PC-9 (cell line): ENCODE results near the gene RTBDN. TPM values are rescaled to one million over a fixed set of nuclear protein-coding genes. Genes with fewer than 3 reads are reported as not detected.
A peak's percentile ranks its signal among the peaks of the same experiment; 100 is the strongest.

Experiments used
- BruUV-seq: library from RNA; stranded (reverse); fragments of 400-500 nt; replicated peaks from 2 replicates; lab custom pipeline; 2021; lab: Mats Ljungman, UMichigan
- CTCF ChIA-PET: fragments of 300-600 bp; sonication (Branson Sonifier 250); formaldehyde crosslinking; loops from one replicate; lab custom pipeline; 2022; ENCODE audit warnings: antibody characterized with exemption; lab: Charles Lee
- POLR2A ChIA-PET: fragments of 300-600 bp; sonication (Branson Sonifier 250); formaldehyde crosslinking; loops from one replicate; lab custom pipeline; 2022; ENCODE audit warnings: antibody characterized with exemption; ENCODE audit not compliant: unreplicated experiment; lab: Charles Lee
- DNase-seq, 2 experiments: peaks; one replicate each; pipeline versions ENCODE4 v3.0.0 to v3.0.0-alpha.2; 2015 to 2022; ENCODE audit warnings: mixed read lengths in 1 of 2
- H2AFZ ChIP-seq: fragments of 200-600 bp; sonication (generic); 2 replicates; pipeline ENCODE4 v1.8.1; 2017; ENCODE audit warnings: antibody characterized with exemption
- H3F3A ChIP-seq: fragments of 200-600 bp; sonication (generic); 2 replicates; pipeline ENCODE4 v1.8.1; 2017; ENCODE audit warnings: antibody characterized with exemption, mild to moderate bottlenecking, low read depth; ENCODE audit not compliant: insufficient read depth
- H3K27ac ChIP-seq: fragments of 200-600 bp; sonication (generic); 2 replicates; pipeline ENCODE4 v1.6.1; 2016; ENCODE audit warnings: mixed run types
- H3K27me3 ChIP-seq: fragments of 200-600 bp; sonication (generic); 2 replicates; pipeline ENCODE4 v1.6.1; 2016; ENCODE audit warnings: low read depth, mixed run types; ENCODE audit not compliant: insufficient read depth
- H3K36me3 ChIP-seq: fragments of 200-600 bp; sonication (generic); 2 replicates; pipeline ENCODE4 v1.6.1; 2016; ENCODE audit warnings: low read depth, mixed run types
- H3K4me1 ChIP-seq: fragments of 200-600 bp; sonication (generic); replicated peaks from 2 replicates; pipeline ENCODE4 v1.6.1; 2016; ENCODE audit warnings: mixed run types; ENCODE audit not compliant: insufficient read depth
- H3K4me2 ChIP-seq: fragments of 200-600 bp; sonication (generic); 2 replicates; pipeline ENCODE4 v1.6.1; 2017; ENCODE audit warnings: mixed run types
- H3K4me3 ChIP-seq: fragments of 200-600 bp; sonication (generic); 2 replicates; pipeline ENCODE4 v1.6.1; 2016; ENCODE audit warnings: mixed run types
- H3K79me2 ChIP-seq: fragments of 200-600 bp; sonication (generic); 2 replicates; pipeline ENCODE4 v1.6.1; 2017; ENCODE audit warnings: low read depth, mixed run types
- H3K9me2 ChIP-seq: fragments of 200-600 bp; sonication (generic); 2 replicates; pipeline ENCODE4 v1.8.1; 2017; ENCODE audit warnings: mild to moderate bottlenecking; ENCODE audit not compliant: insufficient read depth
- H3K9me3 ChIP-seq: fragments of 200-600 bp; sonication (generic); 2 replicates; pipeline ENCODE4 v1.8.1; 2016; ENCODE audit warnings: low read depth; ENCODE audit not compliant: insufficient read depth
- H4K20me1 ChIP-seq: fragments of 200-600 bp; sonication (generic); 2 replicates; pipeline ENCODE4 v1.8.1; 2017; ENCODE audit not compliant: insufficient read depth
- EZH2 ChIP-seq: fragments of 200-600 bp; sonication (generic); IDR thresholded peaks from 2 replicates; pipeline ENCODE4 v1.8.0; 2017; ENCODE audit warnings: antibody characterized with exemption, low read depth
- intact Hi-C: fragments of 100-400 bp; cut with micrococcal nuclease; formaldehyde crosslinking; loops from one replicate; pipeline ENCODE4 v1.10.0; 2022; ENCODE audit not compliant: unreplicated experiment
- total RNA-seq: library from RNA; stranded (reverse); gene quantifications from 2 replicates; pipeline ENCODE4 v1.2.3, GENCODE V29; 2021
- TF ChIP-seq, protein P1 (sequence below): fragments of 200-600 bp; sonication (generic); conservative IDR thresholded peaks from 2 replicates; pipeline ENCODE4 v1.6.1; 2017; ENCODE audit warnings: mixed run types, antibody characterized with exemption, mild to moderate bottlenecking, moderate library complexity

RTBDN gene
- total RNA-seq, 1 experiment from 2014 or later = 1.0 TPM

DNA sequence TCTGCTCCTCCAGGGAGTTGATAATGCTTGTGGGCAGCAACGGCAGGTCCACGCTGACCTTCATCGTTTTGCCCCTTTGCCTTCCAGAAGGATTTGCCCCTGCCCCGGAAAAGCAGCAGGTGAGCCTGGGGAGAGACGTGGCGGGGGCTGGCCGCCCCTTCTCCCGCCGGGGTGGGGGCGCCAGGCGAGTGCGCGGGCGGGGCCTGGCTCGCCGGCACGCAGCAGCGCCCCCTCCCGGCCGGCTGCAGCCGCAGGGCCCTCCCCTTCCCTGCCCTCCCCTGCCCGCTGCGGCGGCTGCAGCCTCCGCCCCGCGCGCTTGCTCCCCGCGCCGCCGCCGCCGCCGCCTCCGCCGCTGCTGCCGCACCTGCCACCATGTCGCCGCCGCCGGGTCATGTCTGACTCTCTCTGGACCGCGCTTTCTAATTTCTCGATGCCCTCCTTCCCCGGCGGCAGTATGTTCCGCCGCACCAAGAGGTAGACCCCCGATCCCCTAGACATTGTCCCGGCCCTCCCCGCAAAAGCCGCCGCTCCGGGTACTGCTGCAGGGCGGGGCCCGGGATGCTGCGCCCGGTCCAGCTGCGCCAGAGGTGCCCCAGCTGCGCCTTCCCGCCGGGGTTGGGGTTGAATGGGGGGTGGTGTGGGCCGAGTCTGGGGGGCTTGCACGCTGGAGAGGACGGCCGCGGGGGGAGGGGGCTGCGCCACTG is 4.0 kb upstream of the RTBDN start, which contains the start of gene MAST1:
Gene MAST1 (plus strand): TSS at position 334 of the 704 bp plus-strand sequence. CDS start 58 bp downstream, at position 392.
- no TSS peak for BruUV-seq
- Histone ChIP-seq H3K27ac (no peak within 1 kb of the TSS), H4K20me1 (no peaks in the 10 kb centered on the region), H3K9me2 (no peaks in the 10 kb centered on the region), H3K4me2 (peak within 1 kb of the TSS; percentile 92), H3K79me2 (no peaks in the 10 kb centered on the region), H3K36me3 (no peaks in the 10 kb centered on the region), H3K9me3 (no peaks in the 10 kb centered on the region), H3K27me3 (peaks cover 5% of the 10 kb centered on the region; the same call in 1 of the 2 replicates), H3K4me1 (peaks cover 14% of the 10 kb centered on the region), H2AFZ (peak within 1 kb of the TSS; percentile 81; the same call in 1 of the 2 replicates), H3K4me3 (peak within 1 kb of the TSS; percentile 75), H3F3A (peaks cover 50% of the 10 kb centered on the region)
- TF ChIP-seq EZH2 = no peak
- TF ChIP-seq, protein P1, sequence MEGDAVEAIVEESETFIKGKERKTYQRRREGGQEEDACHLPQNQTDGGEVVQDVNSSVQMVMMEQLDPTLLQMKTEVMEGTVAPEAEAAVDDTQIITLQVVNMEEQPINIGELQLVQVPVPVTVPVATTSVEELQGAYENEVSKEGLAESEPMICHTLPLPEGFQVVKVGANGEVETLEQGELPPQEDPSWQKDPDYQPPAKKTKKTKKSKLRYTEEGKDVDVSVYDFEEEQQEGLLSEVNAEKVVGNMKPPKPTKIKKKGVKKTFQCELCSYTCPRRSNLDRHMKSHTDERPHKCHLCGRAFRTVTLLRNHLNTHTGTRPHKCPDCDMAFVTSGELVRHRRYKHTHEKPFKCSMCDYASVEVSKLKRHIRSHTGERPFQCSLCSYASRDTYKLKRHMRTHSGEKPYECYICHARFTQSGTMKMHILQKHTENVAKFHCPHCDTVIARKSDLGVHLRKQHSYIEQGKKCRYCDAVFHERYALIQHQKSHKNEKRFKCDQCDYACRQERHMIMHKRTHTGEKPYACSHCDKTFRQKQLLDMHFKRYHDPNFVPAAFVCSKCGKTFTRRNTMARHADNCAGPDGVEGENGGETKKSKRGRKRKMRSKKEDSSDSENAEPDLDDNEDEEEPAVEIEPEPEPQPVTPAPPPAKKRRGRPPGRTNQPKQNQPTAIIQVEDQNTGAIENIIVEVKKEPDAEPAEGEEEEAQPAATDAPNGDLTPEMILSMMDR = peak; percentile 58
- intact Hi-C loops = no loop called here
- CTCF ChIA-PET = no interaction called here
- peak in 1 of 2 experiments; percentile 65 for DNase-seq
- POLR2A ChIA-PET = no interaction called here

DNA sequence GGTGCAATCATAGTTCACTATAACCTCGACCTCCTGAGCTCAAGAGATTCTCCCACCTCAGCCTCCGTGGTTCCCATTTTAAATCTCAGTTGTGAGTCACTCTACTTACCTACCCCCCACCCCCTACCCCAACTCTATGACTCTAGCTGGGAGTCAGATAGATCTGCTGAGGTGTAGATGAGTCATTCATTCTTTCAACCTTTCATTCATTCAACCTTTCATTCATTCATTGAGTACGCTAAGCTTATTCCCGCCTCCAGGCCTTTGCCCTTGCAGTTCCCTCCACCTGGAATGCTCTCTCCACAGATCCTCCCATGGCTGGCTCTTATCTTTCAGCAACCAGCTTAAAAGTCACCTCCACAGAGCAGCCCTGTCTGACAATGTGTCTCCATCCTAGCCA is 2.8 kb upstream of the RTBDN start:
- no peaks in the 10 kb centered on the region for H3K79me2 ChIP-seq
- H3K27me3 ChIP-seq = peaks cover 8% of the 10 kb centered on the region; the same call in 1 of the 2 replicates
- intact Hi-C loops = no loop called here
- no peaks in the 10 kb centered on the region for H4K20me1 ChIP-seq
- peaks cover 21% of the 10 kb centered on the region for H3K4me1 ChIP-seq
- H3K36me3 ChIP-seq = no peaks in the 10 kb centered on the region
- H3K4me2 ChIP-seq = no peak overlapping the region
- no peak overlapping the region for H3K4me3 ChIP-seq
- H3K27ac ChIP-seq = no peak overlapping the region
- POLR2A ChIA-PET = interaction anchor here (0.5 to 0.6 kb wide), 2 partner anchors 43 to 71 kb away, joined by 6 to 20 read pairs; no protein-coding TSS in a partner anchor
- H3F3A ChIP-seq = peaks cover 57% of the 10 kb centered on the region
- no TSS peak for BruUV-seq
- CTCF ChIA-PET = interaction anchor here (1.0 kb wide), 2 partner anchors 41 to 44 kb away, joined by 4 to 7 read pairs; no protein-coding TSS in a partner anchor
- no peaks in the 10 kb centered on the region for H3K9me2 ChIP-seq
- TF ChIP-seq, protein P1 = no peak
- TF ChIP-seq EZH2 = no peak
- DNase-seq = no peak
- H3K9me3 ChIP-seq = no peaks in the 10 kb centered on the region
- no peak overlapping the region for H2AFZ ChIP-seq

DNA sequence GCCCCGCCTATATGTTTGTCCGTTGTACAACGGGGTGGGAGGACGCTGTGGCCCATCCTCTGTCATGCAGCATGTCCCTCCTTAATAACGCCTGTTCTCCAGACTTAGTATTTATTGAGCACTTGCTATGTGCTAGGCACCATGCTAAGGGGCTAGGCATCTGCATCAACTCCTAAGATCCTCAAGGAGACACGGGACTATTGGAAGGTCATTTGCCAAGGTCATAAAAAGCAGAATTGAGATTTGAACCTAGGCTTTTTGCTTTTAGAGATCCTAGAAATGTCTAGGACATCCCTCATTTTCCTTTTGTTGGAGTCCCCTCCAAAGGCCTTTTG is 2.1 kb upstream of the RTBDN start:
- no peaks in the 10 kb centered on the region for H4K20me1 ChIP-seq
- no peak for DNase-seq
- no peaks in the 10 kb centered on the region for H3K36me3 ChIP-seq
- intact Hi-C loops = no loop called here
- H2AFZ ChIP-seq = no peak overlapping the region
- H3K4me1 ChIP-seq = peaks cover 21% of the 10 kb centered on the region
- H3K27ac ChIP-seq = no peak overlapping the region
- H3K9me2 ChIP-seq = no peaks in the 10 kb centered on the region
- ChIA-PET CTCF (interaction anchor here (1.0 kb wide), 1 partner anchor 43 kb away, joined by 4 read pairs; no protein-coding TSS in a partner anchor), POLR2A (interaction anchor here (0.6 kb wide), 1 partner anchor 70 kb away, joined by 6 read pairs; no protein-coding TSS in a partner anchor)
- TF ChIP-seq, protein P1 = no peak
- no peak for TF ChIP-seq EZH2
- H3K79me2 ChIP-seq = no peaks in the 10 kb centered on the region
- no peak overlapping the region for H3K4me3 ChIP-seq
- H3F3A ChIP-seq = peaks cover 59% of the 10 kb centered on the region
- peaks cover 15% of the 10 kb centered on the region; the same call in 1 of the 2 replicates for H3K27me3 ChIP-seq
- BruUV-seq = no TSS peak
- H3K4me2 ChIP-seq = peak overlapping the region; percentile 50; the same call in 1 of the 2 replicates
- H3K9me3 ChIP-seq = no peaks in the 10 kb centered on the region
